ENCODE results near the gene MPPED1.

MPPED1 gene

GRCh38 chr22:43529934-43530333, 118.1 kb downstream of the MPPED1 start:
- DNase-seq, result no peak

DNA sequence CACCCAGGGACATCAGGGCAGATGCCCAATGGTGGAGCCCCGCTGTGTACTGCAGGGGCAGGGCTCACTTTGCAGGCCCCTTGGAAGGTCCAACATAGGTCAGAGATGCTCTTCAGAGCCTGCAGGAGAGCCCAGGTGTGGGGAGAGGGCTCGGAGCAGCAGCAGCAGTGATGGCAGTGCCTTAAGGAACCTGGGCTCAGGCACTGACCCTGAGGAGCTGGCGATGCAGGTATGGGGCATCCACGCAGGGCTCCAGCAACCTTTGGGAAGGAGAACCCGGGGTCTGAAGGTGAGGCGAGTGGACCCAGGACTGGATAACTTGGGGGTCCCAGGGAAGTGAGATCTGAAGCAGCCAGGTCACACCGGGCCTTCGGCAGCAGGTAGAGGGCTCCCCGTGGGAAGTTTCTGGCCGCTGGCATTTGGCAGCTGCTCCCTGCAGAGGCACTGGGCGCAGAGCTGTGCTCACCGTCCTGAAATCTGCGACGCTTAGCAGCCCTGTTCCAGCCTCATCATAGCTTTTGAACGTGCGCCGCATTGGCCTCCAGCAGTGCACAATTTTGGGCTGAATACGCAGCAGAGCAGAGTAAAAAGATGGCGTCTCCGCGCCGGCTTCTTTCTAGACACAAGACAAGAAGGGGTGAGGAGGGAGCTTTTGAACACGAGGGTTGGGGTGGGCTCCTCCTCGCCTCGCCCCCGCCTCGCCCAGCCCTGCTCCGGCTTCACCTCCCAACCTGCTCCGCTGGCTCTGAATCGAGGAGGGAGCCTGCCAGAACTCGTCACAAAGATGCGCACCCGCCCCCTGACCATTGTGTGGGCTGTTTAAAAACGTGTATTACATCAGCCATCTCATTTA, 118.8 kb downstream of the MPPED1 start:
- no peak for DNase-seq

GRCh38 chr22:43531651-43532050, 119.8 kb downstream of the MPPED1 start:
- DNase-seq, result no peak

GRCh38 chr22:43532301-43533155, 120.7 kb downstream of the MPPED1 start:
- no peak for DNase-seq

DNA sequence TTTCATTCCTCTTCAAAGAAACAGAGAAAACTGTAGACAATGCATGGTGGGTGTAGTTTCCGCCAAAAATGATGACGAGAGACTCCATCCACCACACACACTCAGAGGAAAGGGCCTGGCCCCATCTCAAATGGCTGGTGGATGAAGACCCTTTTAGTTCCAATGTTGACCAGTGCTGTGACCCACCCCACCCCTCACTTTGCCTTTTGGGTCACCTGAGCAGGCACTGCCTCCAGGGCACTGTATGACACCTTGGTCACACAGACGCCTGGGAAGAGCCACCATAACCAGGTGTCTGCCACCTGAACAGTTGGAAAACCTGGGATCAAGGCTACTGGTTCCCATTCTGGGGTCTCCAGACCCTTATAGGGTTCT, 121.3 kb downstream of the MPPED1 start:
- no peak for DNase-seq

- DNase-seq, result no peak
Measured at GRCh38 chr22:43533656-43534428, 122.0 kb downstream of the MPPED1 start.

DNA sequence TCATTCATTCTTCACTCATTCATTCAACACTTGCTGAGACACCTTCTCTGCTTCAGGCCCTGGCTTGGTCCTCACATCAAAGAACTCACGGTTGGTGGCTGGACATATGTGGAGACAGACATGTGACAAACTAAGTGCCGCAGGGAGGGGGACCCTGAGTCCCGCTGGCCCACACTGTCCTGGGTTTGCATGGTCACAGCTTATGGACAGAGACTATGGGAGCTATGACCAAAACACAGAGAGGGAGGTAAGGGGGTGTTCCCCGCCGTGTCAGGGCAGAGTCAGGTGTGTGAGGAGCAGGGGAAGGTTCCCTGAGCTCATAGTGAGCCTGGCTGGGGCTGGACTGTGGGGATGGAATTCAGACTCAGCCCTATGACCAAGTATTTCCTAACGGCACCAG, 123.1 kb downstream of the MPPED1 start:
- no peak for DNase-seq

DNA sequence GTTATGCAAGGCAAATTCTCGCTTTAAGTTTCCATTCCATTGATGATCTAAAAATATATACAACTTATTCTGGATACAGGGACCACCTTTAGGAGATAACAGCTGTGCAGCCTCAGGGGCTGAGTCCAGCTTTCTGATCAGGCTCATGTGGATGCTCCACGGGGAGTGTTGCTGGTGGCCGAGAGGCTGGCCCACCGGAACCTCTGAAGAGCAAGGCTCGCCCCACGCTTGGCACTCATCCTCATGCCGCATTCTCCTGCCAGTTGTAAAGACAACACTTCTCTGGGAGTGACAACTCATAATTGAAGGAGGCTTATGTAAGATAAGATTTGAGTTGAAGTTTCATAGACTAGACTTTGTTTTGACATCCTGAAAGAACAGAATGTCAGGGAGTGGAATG, 123.5 kb downstream of the MPPED1 start:
- no peak for DNase-seq

DNA sequence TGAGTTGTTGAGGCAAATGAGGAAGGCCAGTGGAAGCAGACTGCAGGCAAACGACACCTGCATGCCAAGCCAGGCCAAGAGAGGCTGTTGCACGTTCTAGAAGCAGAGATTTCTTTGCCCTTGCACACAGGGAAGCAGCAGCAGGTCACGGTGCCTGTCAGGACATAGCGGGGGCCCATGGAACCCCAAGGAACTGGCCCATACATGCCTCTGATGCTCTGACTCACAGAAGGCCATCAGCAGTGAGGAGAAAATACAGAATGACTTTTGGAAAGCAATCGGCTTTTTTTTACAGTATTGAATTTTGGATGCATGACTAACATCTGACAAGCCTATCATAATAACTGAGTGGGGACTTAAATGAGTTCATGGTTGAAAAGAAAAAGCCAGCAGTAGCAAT, 123.9 kb downstream of the MPPED1 start:
- DNase-seq, result no peak

DNA sequence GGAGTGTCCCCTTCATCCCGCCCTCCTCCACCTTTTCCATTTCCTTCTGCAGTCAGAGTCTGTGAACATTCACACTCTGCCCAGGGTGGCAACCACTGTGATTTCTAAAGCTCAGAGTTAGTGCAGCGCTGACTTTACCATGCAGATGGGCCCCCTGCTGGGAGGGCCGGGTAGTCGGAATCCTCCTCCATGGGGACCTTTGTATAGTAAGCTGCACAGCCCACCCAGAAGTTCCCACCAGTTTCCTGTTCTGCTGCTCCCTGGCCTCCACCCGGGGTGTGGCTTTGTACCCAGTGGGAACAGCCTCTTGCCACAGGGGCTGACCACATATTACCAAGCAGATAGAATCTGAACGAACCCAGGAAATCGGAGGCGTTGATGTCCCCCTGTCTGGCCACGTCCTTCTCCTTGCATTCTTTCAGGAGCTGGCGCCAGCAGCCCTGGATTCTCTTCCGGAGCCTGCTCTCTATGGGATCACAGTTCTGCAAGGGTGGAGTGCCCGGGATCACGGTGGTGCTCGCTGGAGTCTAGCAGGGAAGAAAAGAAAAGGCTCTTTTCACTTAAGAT, 125.3 kb downstream of the MPPED1 start:
- DNase-seq, result no peak

- no peak for DNase-seq
Measured at GRCh38 chr22:43539572-43540528, 128.0 kb downstream of the MPPED1 start.

- no peak for DNase-seq
Measured at GRCh38 chr22:43540529-43540923, 128.7 kb downstream of the MPPED1 start.

- no peak for DNase-seq
Measured at GRCh38 chr22:43541022-43541421, 129.2 kb downstream of the MPPED1 start.

DNA sequence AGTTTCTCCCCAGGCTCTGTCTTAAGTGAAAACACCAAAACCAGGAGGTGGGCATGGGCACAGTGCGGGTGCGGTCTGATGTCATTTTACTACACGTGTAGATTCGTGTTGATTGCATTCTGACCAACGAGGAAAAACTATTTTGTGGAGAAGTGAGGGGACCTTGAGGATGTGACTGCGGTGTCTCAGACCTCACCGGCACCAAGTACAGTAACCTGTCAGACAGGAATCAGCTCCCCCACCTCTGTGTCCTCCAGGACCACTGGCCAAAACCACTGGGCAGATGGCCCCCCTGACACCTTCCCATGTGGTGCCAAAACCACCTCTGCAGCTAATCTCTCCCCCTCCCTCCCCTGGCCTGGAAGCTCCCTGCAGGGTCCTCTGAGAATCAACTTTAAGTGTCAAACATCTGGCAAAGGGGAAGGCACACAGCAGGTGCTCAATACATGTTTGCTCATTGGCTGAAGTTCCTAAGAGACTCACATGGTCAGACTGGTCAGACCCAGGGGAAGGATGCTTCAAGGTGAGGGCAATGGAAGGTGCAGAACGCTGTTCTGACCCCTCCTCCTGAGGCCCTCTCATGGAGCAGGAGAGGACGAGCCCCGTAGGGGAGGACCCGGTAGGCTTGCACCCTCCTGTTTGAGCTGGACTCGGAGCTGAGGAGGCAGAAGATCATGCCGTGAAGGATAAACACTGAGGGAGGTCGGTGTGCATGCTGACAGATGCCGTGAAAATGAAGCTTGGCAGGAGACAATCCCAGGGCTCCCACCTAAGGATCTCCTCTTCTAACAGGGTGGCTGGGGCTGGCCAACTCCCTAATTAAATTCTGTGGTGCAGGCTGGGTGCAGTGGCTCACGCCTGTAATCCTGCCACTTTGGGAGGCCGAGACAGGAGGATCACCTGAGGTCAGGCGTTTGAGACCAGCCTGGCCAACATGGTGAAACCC, 129.9 kb downstream of the MPPED1 start:
- no peak for DNase-seq

DNA sequence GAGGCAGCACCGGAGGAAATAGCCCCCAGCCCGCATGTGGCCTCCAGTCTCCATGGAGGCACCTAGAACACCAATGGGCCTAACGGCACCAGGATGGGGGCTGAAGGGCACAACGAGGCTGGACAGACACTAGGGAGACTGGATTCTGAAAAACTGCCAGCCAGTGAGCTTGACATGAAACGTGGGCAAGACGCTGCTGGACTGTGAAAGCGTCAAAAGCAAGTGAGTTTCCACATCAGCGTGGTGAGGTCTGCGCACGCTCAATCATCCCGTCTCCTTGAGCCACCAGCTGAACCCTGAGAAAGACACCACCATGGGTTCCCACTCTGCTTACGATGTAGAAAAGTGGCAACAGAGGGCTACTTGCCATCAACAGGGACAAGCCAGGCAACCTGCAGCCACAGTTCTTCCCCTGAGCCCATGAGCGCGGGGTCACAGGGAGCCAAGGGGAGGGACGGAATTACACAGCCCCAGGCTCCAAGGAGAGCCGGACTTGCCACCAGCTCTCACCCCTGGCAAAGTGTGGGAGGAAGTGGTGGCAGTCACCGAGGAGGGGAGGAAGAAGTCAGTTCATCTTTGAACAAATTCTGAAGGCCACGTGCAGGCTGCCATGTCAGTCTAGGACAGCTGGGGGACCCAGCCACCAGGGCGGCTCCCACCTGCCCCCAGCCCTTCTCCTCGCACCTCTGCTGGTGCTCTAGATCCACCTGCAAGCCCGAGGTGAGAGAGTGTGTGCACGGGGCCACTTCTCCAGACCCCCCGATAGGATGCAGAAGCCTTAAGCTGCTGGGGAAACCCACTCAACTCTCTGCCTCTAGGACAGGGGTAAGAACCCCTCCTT, 131.1 kb downstream of the MPPED1 start:
- DNase-seq, result no peak

DNA sequence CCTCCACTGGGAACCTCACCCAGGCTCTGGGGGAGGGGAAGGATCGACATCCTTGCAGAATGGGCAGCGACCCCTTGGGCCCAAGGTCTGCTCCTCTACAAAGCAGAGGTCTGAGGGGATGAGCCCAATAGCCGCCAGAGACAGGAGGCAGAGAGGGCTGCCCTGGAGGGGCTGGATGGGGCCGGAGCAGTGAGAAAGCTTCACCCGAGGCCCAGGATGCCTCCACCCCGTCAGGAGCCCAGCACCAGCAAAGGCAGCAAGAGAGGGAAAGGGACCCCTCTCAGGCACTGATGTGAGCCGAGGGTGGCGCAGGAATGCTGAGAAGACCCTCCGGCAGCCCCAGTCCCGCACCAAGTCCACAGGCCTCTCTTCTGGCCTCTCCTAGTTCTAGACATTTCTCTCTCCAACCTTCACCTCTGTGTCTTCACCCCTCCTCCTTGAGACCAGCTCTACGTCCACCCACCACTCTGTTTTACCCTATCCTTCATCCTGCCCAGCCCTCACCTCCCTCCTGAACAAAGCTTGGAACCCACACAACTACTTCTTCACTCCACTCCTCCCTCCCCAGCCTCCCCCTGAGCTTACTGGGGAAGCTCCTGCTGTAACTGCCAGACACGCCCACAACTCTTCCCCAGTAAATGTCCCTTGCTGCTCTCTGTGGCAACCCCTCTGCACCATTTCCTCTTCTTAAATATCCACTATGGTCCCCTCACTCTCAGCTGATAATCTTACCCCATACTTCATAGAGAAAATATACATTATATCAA, 131.9 kb downstream of the MPPED1 start:
- DNase-seq, result no peak

- no peak for DNase-seq
Measured at GRCh38 chr22:43544289-43544673, 132.5 kb downstream of the MPPED1 start.

DNA sequence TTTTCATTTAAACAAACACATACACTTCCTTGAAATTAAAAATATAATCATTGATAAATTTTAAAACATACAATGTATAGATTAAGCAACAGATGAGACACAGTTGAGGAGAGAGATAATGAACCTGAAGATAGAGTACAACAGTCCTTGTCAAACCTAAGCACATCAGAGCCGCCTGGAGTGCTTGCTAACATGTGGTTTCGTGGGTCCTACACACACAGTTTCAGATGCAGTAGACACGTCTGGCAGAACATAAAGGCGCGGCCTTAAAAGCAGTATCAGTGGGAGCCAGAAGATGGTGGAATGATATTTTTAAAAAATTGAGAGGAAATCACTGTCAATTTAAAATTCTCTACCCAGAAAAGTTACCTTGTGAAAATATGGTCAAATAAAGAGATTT, 134.4 kb downstream of the MPPED1 start:
- no peak for DNase-seq
